ENCODE results near the gene MYD88. TPM values are rescaled to one million over a fixed set of nuclear protein-coding genes. Genes with fewer than 3 reads are reported as not detected.

MYD88 gene
- total RNA-seq, 1 experiment from 2014 or later = 14.8 TPM

DNA sequence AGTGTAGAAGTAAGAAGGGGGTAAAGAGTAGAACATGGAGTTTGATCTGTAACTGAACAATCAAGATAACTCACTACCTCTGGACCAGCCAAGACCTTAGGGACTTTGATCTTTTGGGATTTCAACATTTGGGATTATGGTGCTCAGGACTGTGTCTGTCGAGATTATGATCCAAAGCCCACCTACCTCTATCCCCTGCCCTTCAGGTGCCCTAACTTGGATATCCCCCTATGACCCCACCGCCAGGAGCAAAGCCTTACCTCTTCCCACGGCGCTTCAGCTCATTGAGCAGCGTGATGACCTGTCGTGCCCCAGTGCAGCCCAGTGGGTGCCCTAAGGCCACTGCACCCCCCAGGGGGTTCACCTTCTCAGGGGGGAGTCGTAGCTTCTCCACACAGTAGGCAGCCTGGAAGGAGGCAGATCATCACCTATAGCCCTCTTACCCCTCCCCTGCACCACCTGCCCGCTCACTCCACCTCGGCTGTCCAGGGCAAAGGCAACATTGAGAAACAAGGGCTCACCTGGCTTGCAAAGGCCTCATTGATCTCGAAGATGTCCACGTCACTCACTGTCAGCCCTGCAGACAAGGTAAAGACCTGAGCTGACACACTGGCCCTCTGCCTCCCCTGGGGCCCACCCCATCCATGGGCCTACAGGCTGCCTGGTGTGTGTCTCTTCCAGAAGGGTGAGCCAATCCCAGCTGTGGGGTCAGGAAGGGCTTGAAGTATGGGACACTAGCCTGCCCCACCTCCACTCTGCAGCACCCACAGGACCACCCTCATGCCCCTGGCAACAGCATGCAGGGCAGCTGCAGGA lies 12.9 kb upstream of the MYD88 start:
- ATAC-seq (no peak), DNase-seq (ENCODE audit: low read depth, low spot score) (no peak)
- Histone ChIP-seq H3K36me3 (ENCODE audit: control insufficient read depth in 1 of 2, insufficient read depth in 2 of 2, low read length in 2 of 2) (peaks cover 21 to 39% of the 10 kb centered on the region in 2 experiments; a peak in 3 of 4 replicates), H3K79me2 (ENCODE audit: insufficient read depth, low read length) (no peaks in the 10 kb centered on the region), H3K9me2 (ENCODE audit: insufficient read depth) (no peaks in the 10 kb centered on the region), H3K27me3 (ENCODE audit: insufficient read depth, low read length) (no peaks in the 10 kb centered on the region), H4K20me1 (ENCODE audit: insufficient read depth) (no peaks in the 10 kb centered on the region), H3K27ac (ENCODE audit: low read depth, low read length) (no peak overlapping the region), H3K9ac (ENCODE audit: low read length) (no peak overlapping the region), H3K4me1 (ENCODE audit: control insufficient read depth in 1 of 2, insufficient read depth in 2 of 2, low read length in 2 of 2) (no peaks in the 10 kb centered on the region), H3K4me2 (ENCODE audit: low read length) (no peak overlapping the region), H3K4me3 (replicated peaks in 1 of 2; ENCODE audit: low read depth in 1 of 2, low read length in 2 of 2) (no peak overlapping the region), H2AFZ (ENCODE audit: low read depth, low read length, poor library complexity, severe bottlenecking) (no peak overlapping the region), H3K9me3 (ENCODE audit: control insufficient read depth in 1 of 2, insufficient read depth in 1 of 2, low read depth in 1 of 2, low read length in 2 of 2) (no peaks in the 10 kb centered on the region)
- CTCF ChIA-PET = no interaction called here
- no TSS peak for BruUV-seq (replicated peaks)
- intact Hi-C loops (cut with micrococcal nuclease) = no loop called here
- POLR2A ChIA-PET = no interaction called here
- RAD21 ChIA-PET (ENCODE audit: low non-redundant PET in 1 of 2, low total read pairs in 2 of 2, uncharacterized antibody in 2 of 2, unreplicated experiment in 2 of 2) = interaction anchor here in 1 of 2 experiments (0.6 kb wide), 1 partner anchor 32 kb away, joined by 3 read pairs; no protein-coding TSS in a partner anchor
- TF ChIP-seq CBX3 (IDR thresholded peaks at IDR 0.05; ENCODE audit: low read depth) (no peak), POLR2AphosphoS5 (IDR thresholded peaks at IDR 0.05; ENCODE audit: low read depth, low read length) (no peak), RAD21 (IDR thresholded peaks at IDR 0.05; ENCODE audit: low read depth) (no peak)

DNA sequence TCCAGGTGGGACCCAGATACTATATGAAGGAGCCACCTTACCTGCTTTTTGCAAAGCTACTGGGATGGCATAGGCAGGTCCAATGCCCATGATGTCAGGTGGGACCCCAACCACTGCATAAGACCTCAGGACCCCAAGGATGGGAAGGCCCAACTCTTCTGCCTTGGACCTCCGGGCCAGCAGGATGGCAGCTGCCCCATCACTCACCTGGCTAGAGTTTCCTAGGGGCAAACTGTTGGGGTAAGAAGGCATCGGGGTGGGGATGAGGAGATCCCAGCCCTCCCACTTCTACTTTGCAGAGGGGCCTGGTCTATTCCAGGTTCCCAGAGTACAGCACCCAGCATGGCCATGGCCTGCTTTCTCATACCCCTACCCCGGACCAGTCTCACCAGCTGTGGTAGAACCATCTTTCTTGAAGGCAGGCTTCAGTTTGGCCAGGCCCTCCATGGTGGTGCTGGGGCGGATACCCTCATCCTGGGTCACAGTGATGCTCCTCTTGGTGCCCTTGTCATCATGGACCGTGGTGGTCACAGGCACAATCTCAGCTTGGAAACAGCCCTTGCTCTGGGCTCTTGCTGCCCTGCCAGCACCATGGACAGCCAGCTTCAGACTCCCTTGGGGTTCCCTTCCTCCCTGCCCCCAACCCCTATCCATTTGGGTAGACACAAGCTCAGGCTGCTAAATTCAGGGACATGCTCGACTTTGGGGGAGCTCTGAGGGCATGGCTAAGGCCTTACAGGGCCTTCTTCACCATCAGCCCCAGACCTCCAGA lies 12.2 kb upstream of the MYD88 start:
- Histone ChIP-seq H3K4me2 (ENCODE audit: low read length) (no peak overlapping the region), H3K4me1 (ENCODE audit: control insufficient read depth in 1 of 2, insufficient read depth in 2 of 2, low read length in 2 of 2) (no peaks in the 10 kb centered on the region), H3K27me3 (ENCODE audit: insufficient read depth, low read length) (no peaks in the 10 kb centered on the region), H3K27ac (ENCODE audit: low read depth, low read length) (no peak overlapping the region), H4K20me1 (ENCODE audit: insufficient read depth) (no peaks in the 10 kb centered on the region), H3K9me3 (ENCODE audit: control insufficient read depth in 1 of 2, insufficient read depth in 1 of 2, low read depth in 1 of 2, low read length in 2 of 2) (no peaks in the 10 kb centered on the region), H3K4me3 (replicated peaks in 1 of 2; ENCODE audit: low read depth in 1 of 2, low read length in 2 of 2) (no peak overlapping the region), H2AFZ (ENCODE audit: low read depth, low read length, poor library complexity, severe bottlenecking) (no peak overlapping the region), H3K9ac (ENCODE audit: low read length) (no peak overlapping the region), H3K79me2 (ENCODE audit: insufficient read depth, low read length) (no peaks in the 10 kb centered on the region), H3K36me3 (ENCODE audit: control insufficient read depth in 1 of 2, insufficient read depth in 2 of 2, low read length in 2 of 2) (peaks cover 29 to 47% of the 10 kb centered on the region in 2 experiments; a peak in 3 of 4 replicates), H3K9me2 (ENCODE audit: insufficient read depth) (no peaks in the 10 kb centered on the region)
- ChIA-PET CTCF (no interaction called here), POLR2A (no interaction called here), RAD21 (ENCODE audit: low non-redundant PET in 1 of 2, low total read pairs in 2 of 2, uncharacterized antibody in 2 of 2, unreplicated experiment in 2 of 2) (interaction anchor here in 1 of 2 experiments (0.6 kb wide), 1 partner anchor 33 kb away, joined by 3 read pairs; no protein-coding TSS in a partner anchor)
- no peak for DNase-seq (ENCODE audit: low read depth, low spot score)
- ATAC-seq = no peak
- no TSS peak for BruUV-seq (replicated peaks)
- intact Hi-C loops (cut with micrococcal nuclease) = no loop called here
- TF ChIP-seq, protein P1, sequence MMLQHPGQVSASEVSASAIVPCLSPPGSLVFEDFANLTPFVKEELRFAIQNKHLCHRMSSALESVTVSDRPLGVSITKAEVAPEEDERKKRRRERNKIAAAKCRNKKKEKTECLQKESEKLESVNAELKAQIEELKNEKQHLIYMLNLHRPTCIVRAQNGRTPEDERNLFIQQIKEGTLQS (IDR thresholded peaks at IDR 0.05) = no peak
- TF ChIP-seq POLR2A (IDR thresholded peaks at IDR 0.05; ENCODE audit: borderline replicate concordance, extremely low read depth, insufficient read depth, insufficient read length) = no peak
- TF ChIP-seq TCF7L2 (IDR thresholded peaks at IDR 0.05; ENCODE audit: borderline replicate concordance, extremely low read depth, insufficient read depth, insufficient read length) = no peak
- TF ChIP-seq, protein P2, sequence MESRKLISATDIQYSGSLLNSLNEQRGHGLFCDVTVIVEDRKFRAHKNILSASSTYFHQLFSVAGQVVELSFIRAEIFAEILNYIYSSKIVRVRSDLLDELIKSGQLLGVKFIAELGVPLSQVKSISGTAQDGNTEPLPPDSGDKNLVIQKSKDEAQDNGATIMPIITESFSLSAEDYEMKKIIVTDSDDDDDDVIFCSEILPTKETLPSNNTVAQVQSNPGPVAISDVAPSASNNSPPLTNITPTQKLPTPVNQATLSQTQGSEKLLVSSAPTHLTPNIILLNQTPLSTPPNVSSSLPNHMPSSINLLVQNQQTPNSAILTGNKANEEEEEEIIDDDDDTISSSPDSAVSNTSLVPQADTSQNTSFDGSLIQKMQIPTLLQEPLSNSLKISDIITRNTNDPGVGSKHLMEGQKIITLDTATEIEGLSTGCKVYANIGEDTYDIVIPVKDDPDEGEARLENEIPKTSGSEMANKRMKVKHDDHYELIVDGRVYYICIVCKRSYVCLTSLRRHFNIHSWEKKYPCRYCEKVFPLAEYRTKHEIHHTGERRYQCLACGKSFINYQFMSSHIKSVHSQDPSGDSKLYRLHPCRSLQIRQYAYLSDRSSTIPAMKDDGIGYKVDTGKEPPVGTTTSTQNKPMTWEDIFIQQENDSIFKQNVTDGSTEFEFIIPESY (IDR thresholded peaks at IDR 0.05; ENCODE audit: extremely low read depth, insufficient replicate concordance, low read length) = no peak
- no peak for TF ChIP-seq POLR2AphosphoS5 (IDR thresholded peaks at IDR 0.05; ENCODE audit: low read depth, low read length)
- TF ChIP-seq FOSL1 (IDR thresholded peaks at IDR 0.05; ENCODE audit: low read depth) = no peak
- no peak for TF ChIP-seq SP1 (IDR thresholded peaks at IDR 0.05; ENCODE audit: low read depth)
- no peak for TF ChIP-seq EZH2phosphoT487 (IDR thresholded peaks at IDR 0.05; ENCODE audit: borderline replicate concordance)
- no peak for TF ChIP-seq CEBPB (IDR thresholded peaks at IDR 0.05; ENCODE audit: low read depth)
- no peak for TF ChIP-seq EGR1 (IDR thresholded peaks at IDR 0.05; ENCODE audit: low read depth)
- no peak for TF ChIP-seq CTCF (IDR thresholded peaks at IDR 0.05 in 2 of 3, conservative IDR thresholded peaks at IDR 0.05 in 1 of 3; ENCODE audit: borderline replicate concordance in 1 of 3, insufficient read depth in 1 of 3, low read depth in 2 of 3, low read length in 2 of 3)
- TF ChIP-seq CBX3 (IDR thresholded peaks at IDR 0.05; ENCODE audit: low read depth) = no peak
- TF ChIP-seq EZH2 (IDR thresholded peaks at IDR 0.05) = no peak
